Measurements from ENCODE around the gene ZFR. TPM values are rescaled to one million over a fixed set of nuclear protein-coding genes. Genes with fewer than 3 reads are reported as not detected.
A peak's percentile ranks its signal among the peaks of the same experiment; 100 is the strongest.

Gene ZFR
- total and polyA plus RNA-seq, 5 experiments from 2014 or later: 66.9 to 79.4 (median 69.8) TPM

DNA sequence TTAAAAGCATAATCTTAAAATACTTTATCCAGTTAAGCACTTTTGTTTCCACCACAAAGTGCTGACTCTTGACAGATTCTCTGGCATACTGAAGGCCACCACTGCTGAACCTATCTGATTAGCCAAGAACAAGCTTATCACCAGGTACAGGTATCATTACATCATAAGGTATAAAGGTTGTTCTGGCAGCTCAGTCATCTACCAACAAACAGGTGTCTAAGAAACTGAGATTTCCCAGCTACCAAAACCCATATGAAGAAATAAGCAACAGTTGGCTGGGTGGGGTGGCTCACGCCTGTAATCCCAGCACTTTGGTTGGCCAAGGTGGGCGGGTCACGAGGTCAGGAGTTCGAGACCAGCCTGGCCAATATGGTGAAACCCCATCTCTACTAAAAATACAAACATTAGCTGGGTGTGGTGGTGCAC lies 136.8 kb downstream of the ZFR start:
- Mint-ChIP-seq H3K27ac (peak overlapping the region in 2 of 10 donors; percentile 21 to 28), H3K4me1 (peaks cover 33 to 80% (median 72%) of the 10 kb centered on the region in 4 donors), H3K9me3 (no peaks in the 10 kb centered on the region), H3K27me3 (no peaks in the 10 kb centered on the region), H3K36me3 (peaks cover 0 to 18% (median 0%) of the 10 kb centered on the region in 3 donors), H3K4me3 (no peak overlapping the region)
- no peak for DNase-seq
- ATAC-seq: no peak
- POLR2A ChIA-PET: interaction anchor here (0.6 to 1.3 kb wide), 2 partner anchors 8 to 134 kb away, joined by 3 read pairs; partner anchors contain the start of gene GOLPH3

DNA sequence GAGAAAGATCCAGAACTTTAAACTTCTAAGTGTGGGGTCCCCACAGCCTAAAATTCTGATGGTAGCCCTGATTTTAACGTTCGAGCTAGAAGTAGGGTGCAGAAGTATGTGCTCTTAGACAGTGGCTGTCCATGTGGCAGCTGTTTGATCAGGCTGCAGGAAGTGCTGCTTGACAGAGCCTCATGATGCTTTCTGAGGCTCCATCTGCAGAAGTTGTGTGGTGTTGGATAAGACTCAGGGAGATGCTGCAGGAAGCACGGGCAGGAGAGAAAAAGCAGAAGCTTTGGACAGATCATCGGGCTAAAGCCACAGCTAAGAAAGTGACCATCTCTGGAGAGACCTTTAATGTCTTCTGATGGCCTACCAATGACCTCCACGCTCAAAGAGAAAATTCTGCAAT lies 139.9 kb downstream of the ZFR start:
- Mint-ChIP-seq H3K27me3 (no peaks in the 10 kb centered on the region), H3K4me1 (peaks cover 31 to 83% (median 71%) of the 10 kb centered on the region in 4 donors), H3K4me3 (peak overlapping the region in 6 of 10 donors; percentile 0 to 15 (median 6)), H3K27ac (peak overlapping the region in 7 of 10 donors; percentile 0 to 64 (median 7)), H3K9me3 (no peaks in the 10 kb centered on the region), H3K36me3 (peaks cover 0 to 25% (median 2%) of the 10 kb centered on the region in 3 donors)
- ATAC-seq (peak; percentile 43 to 52), DNase-seq (peak in 1 of 10 donors; percentile 8)
- POLR2A ChIA-PET: no interaction called here

Small RNA genes lying within 50 kb of the gene (microRNA-seq; reads per million reads assigned to microRNA genes)
- 7.5 reads per million, percentile 23 among the genes with 10 or more reads in this experiment for gene MIR579 (ENCODE audit: borderline microRNAs expressed)

Other genes with a start within 250 kb of the ZFR start
- 10 to 100 TPM; 25.4 to 32.5 TPM for gene MTMR12, start 131.8 kb downstream of the ZFR start, total RNA-seq
- 10 to 100 TPM; 14.2 to 17.2 (median 14.3) TPM for gene MTMR12, start 131.8 kb downstream of the ZFR start, polyA plus RNA-seq
- gene SUB1, start 140.8 kb upstream of the ZFR start, total RNA-seq: 100 to 1,000 TPM; 194 to 218 TPM
- gene SUB1, start 140.8 kb upstream of the ZFR start, polyA plus RNA-seq: 100 to 1,000 TPM; 391 to 592 (median 485) TPM